Heart left ventricle (tissue), 13 donors: ENCODE data around the gene FAM43B.
A peak's percentile ranks its signal among the peaks of the same experiment; 100 is the strongest.

Experiments
- CTCF ChIP-seq, 12 donors: fragments of 200-600 bp; sonication (generic) in 4 of 12; IDR thresholded peaks; one replicate each; pipeline versions ENCODE4 v1.5.0 to v1.8.0; 2018 to 2022; ENCODE audit warnings: antibody characterized with exemption in 12 of 12, mild to moderate bottlenecking in 5 of 12
- POLR2A ChIP-seq, 2 donors: fragments of 450-650 bp; IDR thresholded peaks; one replicate each; pipeline ENCODE4 v1.6.1; 2017; ENCODE audit warnings: antibody characterized with exemption in 2 of 2, mild to moderate bottlenecking in 2 of 2, moderate library complexity in 2 of 2
- donor health status: ischemic (EF 13 %, LVEDD 7.1; RV severe dilation, severe dysfunction).
- donor health status: DM: no; HTN: yes; CAD: no.
- donor health status: DM: no; HTN: no; CAD: no.
- donor health status: ischemic (EF 25% LVEDD 6.9; RV normal size, moderate dysfunction).
- donor health status: ischemic (EF 25% LVEDD 5.7; RV mildly dilated, moderate dysfunction).
- donor health status: ischemic (EF 35%, LVEDD 5.7; RV mildly dilated, moderate dysfunction).
- donor health status: nonischemic (EF 11% LVEDD 7.7; RV severe dilation, severe dysfunction).
- donor health status: DM: yes; HTN: yes; CAD: no.
- donor health status: PGD.
- donor health status: ischemic (EF 29% LVEDD 5.4; RV normal size, mild dysfunction).
- donor health status: nonischemic (EF 23%, LVEDD 6.1; RV moderate dilation, normal function).

DNA sequence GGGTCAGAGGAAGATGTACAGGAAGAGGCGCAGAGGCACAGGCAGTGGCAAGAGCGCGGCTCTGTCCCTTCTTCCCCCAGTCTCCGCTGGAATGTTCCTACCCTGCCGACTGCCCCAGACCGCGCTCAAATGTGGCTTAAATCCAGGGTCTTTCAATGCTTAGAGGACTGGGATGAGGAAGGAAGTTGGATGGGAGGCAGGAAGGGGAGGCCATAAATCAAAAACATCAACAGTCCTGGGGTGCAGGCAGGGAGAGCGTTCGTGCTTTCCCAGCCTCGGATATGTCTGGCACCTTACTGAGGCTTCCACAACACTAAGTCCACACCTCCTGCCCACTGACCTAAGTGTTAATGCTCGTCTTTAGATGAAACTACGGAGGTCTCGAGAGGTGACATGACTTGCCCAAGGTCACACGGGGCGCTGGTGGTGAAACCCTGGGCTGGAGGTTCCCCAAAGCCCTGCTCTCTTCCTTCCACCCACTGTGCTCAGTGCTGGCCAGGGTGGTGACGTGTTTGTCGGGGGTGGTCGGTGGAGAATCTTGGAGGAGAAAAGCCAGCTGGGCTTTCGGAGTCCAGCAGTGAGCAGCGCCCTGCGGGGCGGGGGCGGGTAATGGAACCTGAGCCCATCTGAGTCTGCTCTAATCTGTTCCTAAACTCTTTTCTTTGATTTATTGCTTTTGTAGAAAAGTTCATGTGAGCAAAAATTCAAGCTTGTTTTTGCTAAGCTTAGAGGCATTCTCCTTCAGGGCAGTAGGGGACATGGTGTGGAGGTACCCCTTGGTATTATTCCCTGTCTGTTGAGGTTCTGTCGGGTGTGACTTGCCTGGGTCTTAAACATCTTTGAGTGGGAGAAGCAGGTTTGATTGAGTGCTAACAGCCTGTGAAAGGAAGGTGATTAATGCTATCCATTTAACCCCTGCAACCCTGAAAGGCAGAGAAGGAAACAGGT lies 37.2 kb downstream of the FAM43B start:
- TF ChIP-seq CTCF (IDR thresholded peaks at IDR 0.05), result no peak
- TF ChIP-seq POLR2A (IDR thresholded peaks at IDR 0.05), result peak in 1 of 2 donors; percentile 22
